DMS 273 treated with DMSO at 0.1 percent for 48 hours (cell line): ENCODE measurements around the gene BABAM2.
"Not testable (repeated sequence)": the region's sequence is repeated elsewhere in the genome, so short reads cannot be mapped to it uniquely, and the experiment has no call there.

Experiments
- DNase-seq: peaks from one replicate; lab custom pipeline; 2025; lab: John Stamatoyannopoulos, UW

BABAM2 gene

DNA sequence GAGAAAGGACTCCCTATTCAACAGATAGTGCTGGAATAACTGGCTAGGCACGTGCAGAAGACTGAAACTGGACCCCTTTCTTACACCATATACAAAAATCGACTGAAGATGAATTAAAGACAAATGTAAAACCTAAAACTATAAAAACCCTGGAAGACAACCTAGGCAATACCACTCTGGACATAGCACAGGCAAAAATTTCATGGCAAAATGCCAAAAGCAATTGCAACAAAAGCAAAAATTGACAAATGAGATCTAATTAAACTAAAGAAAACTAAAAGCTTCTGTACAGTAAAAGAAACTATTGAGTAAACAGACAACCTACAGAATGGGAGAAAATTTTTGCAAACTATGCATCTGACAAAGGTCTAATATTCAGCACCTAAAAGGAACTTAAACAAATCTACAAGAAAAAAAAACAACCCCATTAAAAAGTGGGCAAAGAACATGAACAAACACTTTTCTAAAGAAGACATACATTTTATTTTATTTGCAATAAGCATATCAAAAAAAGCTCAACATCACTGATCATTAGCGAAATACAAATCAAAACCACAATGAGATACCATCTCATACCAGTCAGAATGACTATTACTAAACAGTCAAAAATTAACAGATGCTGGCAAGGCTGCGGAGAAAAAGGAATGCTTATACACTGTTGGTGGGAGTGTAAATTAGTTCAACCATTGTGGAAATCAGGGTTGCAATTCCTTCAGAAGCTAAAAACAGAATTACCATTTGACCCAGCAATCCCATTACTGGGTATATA, 8.5 kb upstream of the BABAM2 start:
- DNase-seq = not testable (repeated sequence)

DNA sequence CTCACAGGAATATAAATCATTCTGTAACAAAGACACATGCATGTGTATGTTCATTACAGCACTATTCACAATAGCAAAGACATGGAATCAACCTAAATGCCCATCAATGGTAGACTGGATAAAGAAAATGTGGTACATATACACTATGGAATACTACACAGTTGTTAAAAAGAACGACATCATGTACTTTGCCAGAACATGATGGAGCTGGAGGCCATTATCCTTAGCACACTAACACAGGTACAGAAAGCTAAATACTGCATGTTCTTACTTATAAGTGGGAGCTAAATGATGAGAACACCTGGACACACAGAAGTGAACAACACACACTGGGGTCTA, 8.0 kb upstream of the BABAM2 start:
- DNase-seq = not testable (repeated sequence)

DNA sequence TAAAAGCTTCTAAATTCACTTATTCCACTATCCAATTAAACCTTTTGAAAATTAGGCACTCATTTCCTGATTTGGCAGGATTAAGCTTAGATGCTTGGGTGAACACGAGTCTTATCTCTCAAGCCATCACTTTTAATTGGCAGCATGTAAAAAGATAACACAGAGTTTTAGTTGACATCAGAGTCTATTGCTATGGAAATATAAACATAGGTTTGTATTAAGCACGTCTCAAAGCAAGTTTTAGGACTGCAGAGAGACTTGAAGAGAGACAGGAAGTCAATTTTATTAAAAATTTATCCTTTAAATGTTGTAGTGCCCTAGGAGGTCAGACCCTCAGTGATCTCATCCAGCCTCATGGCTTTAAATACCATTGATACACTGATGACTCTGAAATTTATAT, 5.9 kb upstream of the BABAM2 start:
- no peak for DNase-seq

DNA sequence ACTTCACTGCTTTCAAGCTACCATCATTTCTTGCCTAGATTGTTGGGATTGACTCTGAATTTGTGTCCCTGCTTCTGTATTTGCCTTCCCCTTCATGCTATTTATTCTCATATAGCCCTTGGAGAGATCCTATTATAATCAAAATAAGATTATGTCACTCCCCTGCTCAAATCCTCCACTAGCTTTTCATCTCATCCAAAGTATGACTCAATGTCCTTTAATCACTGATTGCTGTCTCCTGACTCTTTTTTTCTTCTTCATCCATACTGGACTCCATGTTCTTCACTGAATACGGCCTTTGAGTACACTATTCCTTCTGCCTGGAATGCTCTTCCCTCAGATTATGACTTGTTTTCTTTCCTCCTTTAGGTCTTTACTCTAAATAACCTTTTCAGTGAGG, 5.3 kb upstream of the BABAM2 start:
- no peak for DNase-seq

DNA sequence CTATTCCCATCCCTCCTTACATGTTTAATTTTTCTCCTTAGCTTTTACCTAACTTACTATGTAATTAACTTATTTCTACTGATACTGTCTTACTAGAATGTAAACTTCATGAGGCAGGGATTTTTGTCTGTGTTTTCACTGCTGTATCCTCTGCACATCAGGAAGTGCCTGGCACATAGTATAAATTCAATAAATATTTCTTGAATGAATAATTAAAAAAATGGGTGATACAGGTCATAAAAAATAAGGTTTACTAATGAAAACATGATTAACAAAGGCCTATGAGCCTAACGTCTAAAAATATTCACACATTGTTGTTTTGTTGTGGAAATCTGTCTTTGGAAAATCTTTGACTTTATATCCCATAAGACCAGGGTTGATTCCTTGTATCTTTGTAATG, 4.9 kb upstream of the BABAM2 start:
- DNase-seq = no peak

DNA sequence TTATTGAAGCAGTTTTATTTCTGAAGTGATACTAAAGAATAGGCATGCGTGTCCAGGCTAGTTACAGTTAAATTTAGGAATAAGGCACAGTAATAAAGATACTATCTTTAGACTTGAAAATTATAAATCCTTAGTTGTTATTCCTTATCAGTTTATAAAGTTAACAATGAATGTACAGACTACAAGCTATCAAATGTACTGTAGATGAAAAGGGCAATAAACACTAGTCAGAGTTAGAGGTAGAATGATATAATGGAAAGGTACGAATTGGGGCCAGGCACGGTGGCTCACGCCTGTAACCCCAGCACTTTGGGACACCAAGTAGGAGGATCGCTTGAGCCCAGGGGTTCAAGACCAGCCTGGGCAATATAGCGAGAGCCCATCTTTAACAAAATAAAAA, 4.2 kb upstream of the BABAM2 start:
- no peak for DNase-seq

DNA sequence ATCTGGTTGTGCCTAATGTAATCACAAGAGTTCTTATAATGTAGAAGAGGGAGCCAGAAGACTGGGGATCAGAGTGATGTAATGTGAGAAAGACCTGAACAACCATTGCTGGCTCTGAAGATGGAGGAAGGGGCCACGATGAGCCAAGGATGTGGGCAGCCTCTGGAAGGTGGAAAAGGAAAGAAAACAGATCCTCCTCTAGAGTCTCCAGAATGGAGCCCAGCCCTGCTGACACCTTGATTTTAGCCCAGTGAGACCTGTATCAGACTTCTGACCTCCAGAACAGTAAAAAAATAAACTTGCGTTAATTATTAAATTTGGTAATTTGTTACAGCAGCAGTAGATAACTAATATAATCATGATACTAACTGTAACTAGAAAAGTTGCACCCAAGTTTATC, 3.4 kb upstream of the BABAM2 start:
- DNase-seq = no peak

DNA sequence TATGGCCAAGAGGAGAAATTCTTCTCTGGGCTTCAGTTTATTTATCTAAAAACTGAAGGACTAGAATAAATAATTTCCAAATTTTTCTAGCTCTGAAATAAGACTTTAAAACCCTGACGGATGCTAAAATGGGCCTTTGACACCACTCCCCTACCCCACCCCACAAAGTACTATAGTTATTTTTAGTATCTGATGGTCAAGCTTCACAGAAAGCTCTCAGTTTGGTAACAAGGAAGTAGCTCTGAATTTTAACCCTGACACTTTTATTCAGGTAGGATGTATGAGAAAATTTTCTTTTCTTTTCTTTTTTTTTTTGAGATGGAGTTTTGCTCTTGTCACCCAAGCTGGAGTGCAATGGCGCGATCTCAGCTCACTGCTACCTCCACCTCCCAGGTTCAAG, 2.7 kb upstream of the BABAM2 start:
- DNase-seq = no peak

DNA sequence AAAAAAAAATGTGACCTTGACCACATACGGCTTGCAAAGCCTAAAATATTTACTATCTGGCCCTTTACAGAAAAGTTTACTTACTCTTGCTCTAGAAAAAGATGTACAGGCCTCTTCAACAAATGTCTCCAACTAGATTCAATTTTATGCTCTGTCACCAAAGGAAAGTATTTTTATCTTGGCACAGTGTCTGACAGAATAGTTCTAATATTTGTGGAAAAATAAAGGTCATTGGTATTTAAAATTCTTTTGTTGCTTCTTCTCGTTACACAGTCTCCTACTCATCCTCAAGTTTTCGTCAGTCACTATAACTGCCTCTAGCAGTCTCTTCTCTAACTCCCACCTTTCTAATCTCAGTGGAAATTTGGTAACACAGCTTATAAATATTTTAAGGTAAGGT, 1.7 kb upstream of the BABAM2 start:
- no peak for DNase-seq

DNA sequence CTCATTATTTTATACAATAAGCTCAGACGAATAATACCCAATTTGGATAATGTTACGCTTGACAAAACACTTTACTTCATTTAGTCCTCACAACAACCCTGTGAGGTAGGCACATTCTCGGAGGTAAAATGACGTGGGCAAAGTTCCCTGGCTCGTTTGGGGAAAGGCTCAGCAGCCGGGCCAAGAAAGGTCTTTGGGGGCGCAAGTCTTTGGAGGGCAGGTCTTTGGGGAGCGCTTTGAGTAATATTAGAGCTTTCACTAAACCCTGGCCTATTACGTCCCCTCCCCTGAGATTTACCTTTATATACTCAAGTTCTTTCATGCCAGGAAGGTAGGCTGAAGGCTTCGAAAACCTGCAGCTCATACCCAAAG, 769 bp upstream of the BABAM2 start:
- DNase-seq = peak; percentile 35

DNA sequence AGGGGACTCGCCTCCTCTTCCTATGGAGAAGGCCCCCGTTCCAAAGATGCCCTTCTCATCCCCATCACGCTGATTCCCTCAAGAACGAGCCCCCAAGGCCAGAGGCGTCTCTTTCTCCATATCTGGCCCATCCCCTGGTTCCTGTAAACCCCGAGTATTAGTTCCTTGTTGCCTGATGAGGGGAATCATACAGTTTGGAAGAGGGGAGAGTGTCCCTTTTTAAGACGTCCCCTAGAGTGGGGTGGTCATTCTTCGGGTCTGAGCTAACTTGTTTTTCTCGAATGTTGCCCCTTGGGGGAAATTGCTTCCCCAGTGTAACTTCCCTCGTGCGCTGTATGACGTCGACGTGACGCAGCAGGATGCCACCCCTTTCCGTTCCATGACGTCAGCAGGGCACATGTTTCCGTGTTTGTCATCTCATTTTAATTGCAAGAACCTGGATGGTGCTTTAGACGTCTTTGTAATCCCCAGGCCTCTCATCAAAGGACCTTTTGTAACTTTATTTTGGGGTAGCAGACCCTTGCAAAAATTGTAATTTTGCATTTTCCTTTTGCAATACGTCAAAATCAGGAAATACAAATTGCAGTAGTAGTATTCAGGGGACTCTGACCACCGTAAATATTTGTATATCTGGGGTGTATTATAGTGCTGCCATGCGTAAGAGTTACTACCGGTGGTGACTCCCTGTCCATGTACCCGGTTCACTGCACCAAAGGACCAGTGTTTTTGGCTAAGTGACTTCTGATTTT, 569 bp downstream of the BABAM2 start:
- peak; percentile 58 for DNase-seq

DNA sequence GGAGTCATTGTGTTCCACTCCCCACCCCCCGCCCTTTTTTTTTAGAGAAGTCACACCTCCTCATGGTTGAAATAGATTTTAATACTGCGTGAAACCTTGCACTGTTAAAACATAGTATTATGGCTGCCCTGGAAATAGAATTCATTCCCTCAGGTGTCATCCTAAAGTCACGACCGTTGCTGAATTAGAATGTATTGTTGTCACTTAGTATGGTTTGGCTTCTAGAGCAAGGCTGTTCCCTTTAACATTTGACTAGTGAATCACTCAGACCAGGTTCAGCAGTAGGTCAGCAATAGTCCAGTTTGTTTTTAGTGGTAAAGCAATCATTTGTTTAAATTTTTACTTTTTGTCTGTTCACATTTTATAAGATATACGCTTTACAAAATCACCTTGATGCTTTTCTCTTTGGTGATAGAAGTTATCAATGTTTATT, 1.2 kb downstream of the BABAM2 start:
- no peak for DNase-seq

DNA sequence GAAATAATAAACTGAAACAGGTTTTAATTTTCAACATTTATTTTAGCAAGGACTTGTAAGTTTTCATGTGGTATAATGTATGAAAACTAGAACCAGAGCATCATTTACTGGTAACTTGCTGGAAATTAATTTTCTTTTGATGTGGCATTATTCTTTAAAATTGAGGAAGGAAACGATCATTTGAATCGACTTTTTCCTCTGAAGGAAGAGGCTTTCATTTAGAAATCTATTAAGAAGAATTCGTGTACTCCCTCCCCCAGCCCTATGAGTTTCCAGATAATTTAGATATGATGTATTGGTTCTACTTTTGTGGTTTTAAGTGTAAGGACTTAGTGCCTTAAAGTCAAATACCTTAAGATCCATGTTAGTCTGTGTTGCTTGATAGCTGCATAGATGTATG, 2.5 kb downstream of the BABAM2 start:
- no peak for DNase-seq

DNA sequence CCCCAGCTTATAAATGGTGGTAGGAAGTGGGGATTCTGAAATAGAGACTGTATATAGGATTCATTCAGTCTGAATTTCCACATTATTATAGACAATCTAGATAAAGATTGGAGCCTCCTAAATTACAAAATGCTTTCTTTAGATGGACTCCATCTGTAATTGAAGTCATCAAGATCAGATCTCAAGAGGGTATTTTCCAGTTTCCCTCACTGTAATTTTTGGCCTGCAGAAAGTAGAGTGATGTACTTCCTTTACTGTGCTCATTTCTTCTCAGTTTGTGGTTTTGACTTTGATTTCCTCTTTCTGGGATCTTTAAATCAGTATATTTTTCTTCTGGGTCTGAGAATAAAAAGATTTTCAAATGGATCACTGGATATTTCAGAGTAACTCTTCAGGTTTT, 7.2 kb downstream of the BABAM2 start:
- DNase-seq = no peak

DNA sequence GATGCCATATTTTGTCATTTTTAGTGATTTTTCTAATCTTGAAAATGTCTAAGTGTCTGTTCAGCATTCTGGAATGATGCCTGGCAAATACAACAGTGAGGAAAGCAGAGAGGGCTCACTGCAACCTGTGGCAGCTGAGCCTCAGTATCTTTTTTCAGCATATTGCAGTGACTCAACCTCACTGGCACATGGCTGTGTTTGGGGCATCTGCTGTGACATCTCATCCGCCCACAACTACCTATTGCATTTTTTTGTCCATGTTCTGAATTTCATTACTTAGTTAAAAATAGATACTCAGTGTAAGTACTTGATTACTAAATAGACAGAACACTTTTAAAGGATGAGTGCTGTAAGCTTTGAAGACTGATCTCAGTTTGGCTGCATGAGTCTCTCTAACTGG, 10.7 kb downstream of the BABAM2 start:
- peak; percentile 15 for DNase-seq

DNA sequence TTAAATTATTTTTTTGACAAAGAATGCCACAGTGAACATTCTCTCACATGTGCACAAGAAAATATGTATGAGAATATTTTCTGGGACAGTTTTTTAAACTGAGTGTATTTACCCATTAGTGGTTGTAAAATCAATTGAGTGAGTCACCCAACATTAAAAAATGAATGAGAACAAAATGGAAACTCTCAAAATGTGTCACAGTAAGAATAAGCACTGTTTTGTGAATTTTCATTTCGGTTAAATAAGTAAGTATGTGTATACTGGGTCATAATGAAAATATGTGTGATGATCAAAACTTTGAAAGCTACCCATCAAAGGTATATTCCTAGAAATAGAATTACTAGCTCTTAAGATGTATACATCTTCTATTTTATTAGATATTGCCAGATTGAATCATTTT, 11.6 kb downstream of the BABAM2 start:
- DNase-seq = no peak

DNA sequence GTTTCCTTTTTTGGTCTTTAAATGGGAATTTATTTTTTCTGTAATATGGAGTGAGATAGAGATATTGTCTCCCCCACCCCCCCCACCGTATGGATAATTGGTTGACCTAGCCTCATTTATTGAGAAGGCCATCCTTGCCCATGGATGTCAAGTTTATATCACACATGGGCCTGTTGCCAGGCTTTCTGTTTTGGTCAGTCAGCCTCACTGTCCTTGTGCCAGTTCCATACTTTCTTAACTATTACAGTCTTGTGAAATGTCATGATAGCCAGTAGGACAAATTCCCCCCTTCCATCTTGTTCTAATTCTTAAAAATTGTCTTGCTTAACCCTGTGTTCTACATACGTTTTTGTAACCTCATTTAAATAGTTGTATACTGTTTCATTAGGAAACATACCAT, 12.5 kb downstream of the BABAM2 start:
- DNase-seq = no peak

DNA sequence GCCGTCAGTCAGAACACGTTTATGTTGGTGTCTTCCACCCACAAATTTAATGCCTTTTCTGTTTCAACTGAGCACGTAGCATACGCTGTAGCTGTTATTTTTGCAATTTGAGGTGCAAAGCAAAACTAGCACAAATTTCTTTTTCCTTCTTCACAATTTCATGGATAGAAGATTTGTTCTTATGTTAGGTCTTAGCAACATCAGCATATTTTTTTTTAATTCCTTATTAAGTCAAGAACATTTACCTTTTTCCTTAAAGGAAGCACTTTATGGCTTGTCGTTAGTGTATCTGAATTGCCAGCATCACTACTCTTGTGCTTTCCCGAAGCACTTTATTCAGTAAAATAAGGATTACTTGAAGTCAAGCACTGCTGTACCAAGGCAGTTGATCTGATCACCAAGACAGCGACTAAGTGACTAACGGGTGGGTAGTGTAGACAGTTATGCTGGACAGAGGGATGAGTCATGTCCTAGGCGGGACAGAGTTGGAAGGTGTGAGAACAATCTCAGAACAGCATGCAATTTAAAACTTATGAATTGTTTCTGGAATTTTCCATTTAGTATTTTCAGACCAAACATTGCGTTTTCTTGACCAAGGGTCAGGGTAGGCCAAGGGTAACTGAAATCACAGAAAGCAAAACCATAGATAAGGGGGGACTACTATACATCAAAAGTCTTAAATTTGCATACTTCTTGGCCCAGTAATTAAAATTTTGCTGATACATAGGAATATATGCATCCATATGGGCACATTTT, 13.3 kb downstream of the BABAM2 start:
- DNase-seq = no peak

DNA sequence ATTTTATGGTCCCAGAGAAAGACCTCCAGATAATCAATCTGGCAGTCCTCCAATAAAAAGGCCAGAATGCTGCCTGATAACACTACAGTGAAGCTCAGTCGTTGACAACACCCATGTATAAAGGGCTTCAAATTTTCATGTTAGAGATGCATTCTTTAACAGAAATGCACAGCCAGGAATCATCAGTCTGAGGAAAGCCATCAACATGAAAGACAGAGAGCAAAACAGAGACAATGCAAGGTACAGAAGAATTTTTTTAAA, 13.8 kb downstream of the BABAM2 start:
- DNase-seq = no peak

DNA sequence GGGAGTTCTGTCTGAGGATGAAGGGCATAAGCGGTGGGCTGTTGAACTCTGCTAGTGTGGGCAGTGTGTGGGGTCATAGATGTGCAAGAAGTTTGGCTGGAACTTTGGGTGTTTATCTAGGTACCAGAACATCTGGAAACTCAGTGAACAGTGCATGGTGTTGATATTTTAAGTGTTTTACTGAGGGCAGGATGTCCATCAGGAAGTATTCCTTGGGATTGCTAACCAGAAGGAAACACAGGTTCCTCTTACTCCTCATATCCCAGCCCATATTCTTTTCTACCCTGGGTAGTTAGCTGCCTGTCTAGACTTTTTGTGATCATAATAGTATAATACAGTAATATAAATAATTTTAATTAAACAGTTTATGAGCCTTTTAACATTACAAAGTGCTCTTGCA, 15.5 kb downstream of the BABAM2 start:
- no peak for DNase-seq

DNA sequence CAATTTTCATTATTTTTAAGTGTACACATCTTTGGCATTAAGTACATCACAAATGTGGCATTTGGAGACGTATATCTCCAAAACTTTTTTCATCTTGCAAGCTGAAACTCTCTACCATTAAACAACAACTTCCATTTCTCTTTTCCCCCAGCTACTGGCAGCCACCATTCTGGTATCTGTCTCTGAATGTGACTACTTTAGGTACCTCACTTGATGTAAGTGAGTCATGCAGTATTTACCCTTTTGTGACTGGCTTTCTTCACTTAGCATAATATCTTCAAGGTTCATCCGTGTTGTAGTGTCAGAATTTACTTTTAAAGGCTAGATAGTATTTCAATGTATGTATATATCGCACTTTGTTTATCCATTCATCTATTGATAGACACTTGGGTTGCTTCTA, 17.0 kb downstream of the BABAM2 start:
- DNase-seq = no peak

DNA sequence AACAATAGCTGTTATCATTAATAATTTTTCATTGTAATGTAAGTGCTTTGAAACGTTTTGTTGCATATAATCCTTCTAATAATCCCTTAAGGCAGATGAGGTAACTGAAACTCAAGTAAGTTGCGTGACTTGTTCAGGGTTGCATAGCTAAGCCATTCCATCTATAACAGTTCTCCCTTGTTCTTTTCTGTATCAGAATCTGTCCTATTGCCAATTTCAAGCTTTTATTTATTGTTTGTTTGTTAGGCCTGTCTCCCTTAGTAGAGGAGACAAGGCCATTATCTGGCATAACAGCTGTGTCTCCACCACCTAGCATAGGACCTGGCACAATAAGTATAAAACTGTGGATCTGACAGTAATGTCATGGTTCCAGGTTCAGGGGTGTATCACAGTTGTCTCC, 19.4 kb downstream of the BABAM2 start:
- DNase-seq = no peak

DNA sequence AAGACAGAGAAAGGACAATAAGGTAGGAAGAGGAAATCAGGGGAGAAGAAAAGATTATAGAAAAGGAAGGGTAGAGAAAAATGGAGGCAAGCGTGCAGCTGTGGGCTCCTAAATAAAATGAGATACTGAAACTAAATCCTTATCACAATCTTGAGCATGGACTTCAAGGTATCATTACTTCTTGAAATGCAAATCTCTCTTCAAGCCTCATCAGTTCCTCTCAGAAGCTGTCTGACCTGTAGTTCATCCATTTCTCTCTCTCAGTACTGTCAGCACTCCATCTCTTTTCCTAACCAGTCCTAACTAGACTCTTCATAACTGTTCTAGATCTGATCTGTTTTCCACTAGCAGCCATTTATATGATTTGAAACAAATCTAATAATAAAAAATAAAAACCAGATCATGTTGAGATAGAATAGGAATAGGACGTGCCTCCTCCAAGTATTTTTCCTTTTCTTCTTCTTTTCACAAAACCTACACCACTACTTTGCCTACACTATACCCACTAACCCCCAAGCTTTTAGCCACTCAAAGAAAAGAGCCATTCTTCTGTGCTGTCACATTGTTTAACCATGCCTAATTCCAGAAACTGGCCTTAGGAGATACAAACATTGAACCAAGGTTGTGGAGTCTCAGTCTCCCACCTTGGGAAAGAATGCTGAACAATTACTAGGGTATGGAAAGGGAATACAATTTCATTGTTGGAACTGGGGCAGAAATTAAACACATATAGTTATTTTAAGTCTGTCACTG, 21.1 kb downstream of the BABAM2 start:
- no peak for DNase-seq
